ENCODE data around the gene TTBK1. TPM values are rescaled to one million over a fixed set of nuclear protein-coding genes. Genes with fewer than 3 reads are reported as not detected.

Gene TTBK1
- total RNA-seq, 1 experiment from 2014 or later = 0.68 TPM

- H3K27ac Mint-ChIP-seq = no peak overlapping the region
- no peak for DNase-seq (ENCODE audit: low spot score)
- ChIA-PET POLR2A (no interaction called here), CTCF (interaction anchor here (1.1 to 2.0 kb wide), 3 partner anchors 9 to 69 kb away, joined by 4 to 23 read pairs (median 4); partner anchors contain the start of genes CRIP3 and DNPH1)
- TF ChIP-seq ZNF512 (CRISPR knock-in tag; IDR thresholded peaks at IDR 0.05; ENCODE audit: borderline replicate concordance) (no peak), CTCF (IDR thresholded peaks at IDR 0.05) (no peak), ZNF416 (CRISPR knock-in tag; IDR thresholded peaks at IDR 0.05) (no peak), ZNF671 (CRISPR knock-in tag; IDR thresholded peaks at IDR 0.05) (no peak), SMAD4 (CRISPR knock-in tag; IDR thresholded peaks at IDR 0.05) (no peak), ATF3 (CRISPR knock-in tag; conservative IDR thresholded peaks at IDR 0.05) (no peak), IRF2 (CRISPR knock-in tag; IDR thresholded peaks at IDR 0.05; ENCODE audit: borderline replicate concordance, low read depth) (no peak), TEAD1 (CRISPR knock-in tag; IDR thresholded peaks at IDR 0.05) (no peak), CBFB (CRISPR knock-in tag; IDR thresholded peaks at IDR 0.05; ENCODE audit: low read depth) (no peak), GABPB1 (CRISPR knock-in tag; IDR thresholded peaks at IDR 0.05) (no peak), STAT6 (CRISPR knock-in tag; conservative IDR thresholded peaks at IDR 0.05; ENCODE audit: low read depth) (no peak)
- H3K4me1 Mint-ChIP-seq = no peaks in the 10 kb centered on the region
- H3K4me3 Mint-ChIP-seq = no peak overlapping the region
- peaks cover 22% of the 10 kb centered on the region for H3K27me3 Mint-ChIP-seq (ENCODE audit: low read depth)
- peaks cover 4% of the 10 kb centered on the region; the same call in 1 of the 2 replicates for H3K9me3 Mint-ChIP-seq
- ATAC-seq = no peak
- H3K36me3 Mint-ChIP-seq = no peaks in the 10 kb centered on the region
Observed at GRCh38 chr6:43239054-43239453, 4.2 kb upstream of the TTBK1 start.

GRCh38 chr6:43240950-43241349, 2.3 kb upstream of the TTBK1 start:
- POLR2A ChIA-PET = no interaction called here
- DNase-seq (ENCODE audit: low spot score) (no peak), ATAC-seq (no peak)
- Mint-ChIP-seq H3K36me3 (no peaks in the 10 kb centered on the region), H3K27me3 (ENCODE audit: low read depth) (peaks cover 22% of the 10 kb centered on the region), H3K4me1 (peaks cover 1% of the 10 kb centered on the region), H3K9me3 (peaks cover 4% of the 10 kb centered on the region; the same call in 1 of the 2 replicates), H3K27ac (no peak overlapping the region), H3K4me3 (no peak overlapping the region)
- TF ChIP-seq ATF2 (CRISPR knock-in tag; IDR thresholded peaks at IDR 0.05; ENCODE audit: borderline replicate concordance, low read depth) (no peak), CBFB (CRISPR knock-in tag; IDR thresholded peaks at IDR 0.05; ENCODE audit: low read depth) (no peak), GABPB1 (CRISPR knock-in tag; IDR thresholded peaks at IDR 0.05) (no peak), ESRRA (CRISPR knock-in tag; IDR thresholded peaks at IDR 0.05; ENCODE audit: borderline replicate concordance) (no peak), NFE2L1 (CRISPR knock-in tag; IDR thresholded peaks at IDR 0.05) (no peak), CDX4 (CRISPR knock-in tag; IDR thresholded peaks at IDR 0.05; ENCODE audit: borderline replicate concordance) (no peak)
- CTCF ChIA-PET = interaction anchor here (3.9 kb wide), 1 partner anchor 12 kb away, joined by 26 read pairs; the partner anchor contains the start of gene DNPH1

Measured in WTC11 (cell line).